Fibroblast of villous mesenchyme (primary cell): ENCODE measurements around the gene ACOXL. TPM values are rescaled to one million over a fixed set of nuclear protein-coding genes. Genes with fewer than 3 reads are reported as not detected.

Source experiments
- DNase-seq: peaks from one replicate; pipeline ENCODE4 v3.0.0-alpha.2; 2010; ENCODE audit warnings: low read depth
- H3K4me3 ChIP-seq: 2 replicates; pipeline ENCODE4 v1.5.1; 2011; ENCODE audit warnings: low read depth, mild to moderate bottlenecking, low read length
- CTCF ChIP-seq: IDR thresholded peaks from 2 replicates; pipeline ENCODE4 v1.5.1; 2012; ENCODE audit warnings: low read depth, mild to moderate bottlenecking, low read length; ENCODE audit not compliant: insufficient read depth
- total RNA-seq: library from RNA; depleted of rRNA; stranded (reverse); fragments of >200 nt; gene quantifications from 2 replicates; pipeline ENCODE4 v1.2.3, GENCODE V29; 2012

Gene ACOXL
- total RNA-seq, 1 donor, result not detected

- no peak overlapping the region for H3K4me3 ChIP-seq
- TF ChIP-seq CTCF, result no peak
- peak; percentile 11 for DNase-seq
Observed at GRCh38 chr2:111133603-111134002, 401.2 kb downstream of the ACOXL start.

GRCh38 chr2:111134055-111134454, 401.7 kb downstream of the ACOXL start:
- H3K4me3 ChIP-seq, result no peak overlapping the region
- DNase-seq, result no peak
- TF ChIP-seq CTCF, result no peak

GRCh38 chr2:111135237-111135909, 403.0 kb downstream of the ACOXL start:
- H3K4me3 ChIP-seq, result no peak overlapping the region
- no peak for TF ChIP-seq CTCF
- DNase-seq, result no peak

GRCh38 chr2:111135910-111136297, 403.5 kb downstream of the ACOXL start:
- H3K4me3 ChIP-seq, result no peak overlapping the region
- TF ChIP-seq CTCF, result peak; percentile 20
- peak; percentile 6 for DNase-seq

- no peak for TF ChIP-seq CTCF
- DNase-seq, result no peak
- H3K4me3 ChIP-seq, result no peak overlapping the region
Observed at GRCh38 chr2:111138839-111139238, 406.5 kb downstream of the ACOXL start.

- no peak for DNase-seq
- no peak for TF ChIP-seq CTCF
- H3K4me3 ChIP-seq, result no peak overlapping the region
Observed at GRCh38 chr2:111139637-111140317, 407.4 kb downstream of the ACOXL start.
